ENCODE measurements around the gene CDC27. TPM values are rescaled to one million over a fixed set of nuclear protein-coding genes. Genes with fewer than 3 reads are reported as not detected.
A peak's percentile ranks its signal among the peaks of the same experiment; 100 is the strongest.

CDC27 gene
- total and polyA plus RNA-seq, 2 of the 4 experiments (the other 2 are of a cell fraction): 47.7 to 190 TPM

DNA sequence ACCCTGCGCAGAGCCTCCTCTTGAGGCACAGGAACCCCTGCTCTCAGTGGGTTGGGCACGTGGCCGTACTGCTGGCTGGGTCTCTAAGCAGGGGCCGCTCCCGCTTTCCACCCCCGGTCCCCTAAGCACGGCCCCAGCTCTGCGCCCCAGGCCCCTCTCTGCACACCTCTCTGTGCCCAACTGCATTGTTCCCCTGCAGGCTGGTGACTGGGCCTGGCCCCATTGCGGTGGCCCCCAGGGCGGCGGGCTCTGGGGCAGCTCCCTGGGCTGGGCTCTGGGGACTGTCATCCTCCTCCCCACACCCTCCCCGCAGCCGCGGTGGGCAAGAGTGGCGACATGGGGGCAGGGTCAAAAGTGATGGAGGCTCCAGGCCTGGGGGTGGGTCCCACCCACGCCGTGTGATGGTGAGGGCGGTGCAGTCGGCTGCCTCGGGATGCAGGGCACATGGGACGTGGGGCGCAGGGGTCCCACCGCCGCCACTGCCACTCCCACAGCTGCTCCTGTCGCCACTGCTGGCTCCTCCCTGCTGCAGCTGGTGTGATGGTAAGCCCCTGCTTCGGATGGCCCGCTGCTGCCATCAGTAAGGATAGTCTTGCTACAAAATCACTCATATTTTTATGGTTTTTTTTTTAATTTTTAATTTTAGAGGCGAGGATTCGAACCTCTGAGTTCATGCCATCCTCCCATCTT is 49.4 kb upstream of the CDC27 start:
- dilution Hi-C loops (cut with HindIII; ENCODE audit: low sequenced_read_pairs, unreplicated experiment): no loop called here
- CTCF ChIA-PET: no interaction called here

More for the DNA sequence above, 49.4 kb upstream of the CDC27 start:
- in situ Hi-C loops (cut with MboI; ENCODE audit: low sequenced_read_pairs) (no loop called here), intact Hi-C loops (cut with micrococcal nuclease) (no loop called here)
- peak overlapping the region in 1 of 2 experiments; percentile 89; a peak in 1 of 4 replicates for H4K8ac ChIP-seq (ENCODE audit: low read depth in 2 of 2, low read length in 2 of 2)
- H2AFZ ChIP-seq (replicated peaks; ENCODE audit: low read length, poor library complexity): no peak overlapping the region
- H3K56ac ChIP-seq (ENCODE audit: extremely low read depth, insufficient read depth, low read length): no peak overlapping the region
- no peak for TF ChIP-seq SMC3 (IDR thresholded peaks at IDR 0.05; ENCODE audit: low read depth, low read length)
- TF ChIP-seq POLR2A (IDR thresholded peaks at IDR 0.05; ENCODE audit: low read depth, low read length): no peak
- TF ChIP-seq CHD1 (IDR thresholded peaks at IDR 0.05; ENCODE audit: low read depth, low read length): no peak
- no peak for TF ChIP-seq BHLHE40 (IDR thresholded peaks at IDR 0.05; ENCODE audit: low read depth, low read length)
- TF ChIP-seq, protein P1, sequence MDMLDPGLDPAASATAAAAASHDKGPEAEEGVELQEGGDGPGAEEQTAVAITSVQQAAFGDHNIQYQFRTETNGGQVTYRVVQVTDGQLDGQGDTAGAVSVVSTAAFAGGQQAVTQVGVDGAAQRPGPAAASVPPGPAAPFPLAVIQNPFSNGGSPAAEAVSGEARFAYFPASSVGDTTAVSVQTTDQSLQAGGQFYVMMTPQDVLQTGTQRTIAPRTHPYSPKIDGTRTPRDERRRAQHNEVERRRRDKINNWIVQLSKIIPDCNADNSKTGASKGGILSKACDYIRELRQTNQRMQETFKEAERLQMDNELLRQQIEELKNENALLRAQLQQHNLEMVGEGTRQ (IDR thresholded peaks at IDR 0.05; ENCODE audit: low read depth, low read length): no peak
- TF ChIP-seq FOS (IDR thresholded peaks at IDR 0.05; ENCODE audit: low read depth, low read length): no peak
- TF ChIP-seq NFE2L2 (IDR thresholded peaks at IDR 0.05; ENCODE audit: low read depth, low read length): no peak
- no peak for TF ChIP-seq MAFK (IDR thresholded peaks at IDR 0.05; ENCODE audit: low read depth, low read length)
- TF ChIP-seq RCOR1 (IDR thresholded peaks at IDR 0.05; ENCODE audit: insufficient replicate concordance, low read length): no peak
- no peak for TF ChIP-seq MAZ (IDR thresholded peaks at IDR 0.05; ENCODE audit: borderline replicate concordance, low read depth, low read length)
- TF ChIP-seq, protein P2, sequence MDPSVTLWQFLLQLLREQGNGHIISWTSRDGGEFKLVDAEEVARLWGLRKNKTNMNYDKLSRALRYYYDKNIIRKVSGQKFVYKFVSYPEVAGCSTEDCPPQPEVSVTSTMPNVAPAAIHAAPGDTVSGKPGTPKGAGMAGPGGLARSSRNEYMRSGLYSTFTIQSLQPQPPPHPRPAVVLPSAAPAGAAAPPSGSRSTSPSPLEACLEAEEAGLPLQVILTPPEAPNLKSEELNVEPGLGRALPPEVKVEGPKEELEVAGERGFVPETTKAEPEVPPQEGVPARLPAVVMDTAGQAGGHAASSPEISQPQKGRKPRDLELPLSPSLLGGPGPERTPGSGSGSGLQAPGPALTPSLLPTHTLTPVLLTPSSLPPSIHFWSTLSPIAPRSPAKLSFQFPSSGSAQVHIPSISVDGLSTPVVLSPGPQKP (IDR thresholded peaks at IDR 0.05; ENCODE audit: borderline replicate concordance, low read depth, low read length): no peak
- TF ChIP-seq MXI1 (IDR thresholded peaks at IDR 0.05; ENCODE audit: borderline replicate concordance, low read depth, low read length): no peak
- TF ChIP-seq RAD21 (IDR thresholded peaks at IDR 0.05; ENCODE audit: low read length): no peak
- no peak overlapping the region for H4K5ac ChIP-seq (ENCODE audit: low read depth, low read length)
- H2AK9ac ChIP-seq (replicated peaks; ENCODE audit: low read depth, low read length, poor library complexity): no peak overlapping the region
- no peak for DNase-seq
- no TSS peak for BruUV-seq (replicated peaks)
- no peak for ATAC-seq (ENCODE audit: low read depth)
- H3K4me1 ChIP-seq (ENCODE audit: control insufficient read depth, insufficient read depth, low read length): peaks cover 9% of the 10 kb centered on the region
- peak overlapping the region; percentile 96; the same call in 2 of the 3 replicates for H2BK15ac ChIP-seq (ENCODE audit: low read depth, low read length)
- no peaks in the 10 kb centered on the region; the same call in 1 of the 2 replicates for H3K9me3 ChIP-seq (ENCODE audit: control insufficient read depth, insufficient read depth, low read length)
- no peak overlapping the region for H3K23ac ChIP-seq (ENCODE audit: low read depth, low read length)
- no peak overlapping the region for H3K4me3 ChIP-seq (ENCODE audit: insufficient read depth, low read depth, low read length)
- peak overlapping the region; percentile 97 for H3K4ac ChIP-seq (ENCODE audit: low read depth, low read length)
- H3K9me1 ChIP-seq (ENCODE audit: insufficient read depth, low read length): peaks cover 13% of the 10 kb centered on the region
- POLR2A ChIA-PET (ENCODE audit: unreplicated experiment): no interaction called here
- H3K9ac ChIP-seq (ENCODE audit: low read depth, low read length): no peak overlapping the region
- H4K91ac ChIP-seq (ENCODE audit: insufficient read depth, low read depth, low read length): peak overlapping the region; percentile 39; the same call in 1 of the 2 replicates
- H3K18ac ChIP-seq (ENCODE audit: low read depth, low read length): no peak overlapping the region; the same call in 1 of the 2 replicates
- H2BK20ac ChIP-seq (ENCODE audit: low read depth, low read length): no peak overlapping the region
- 89% methylated on average over 5 of the region's 29 CpGs; no CpG with 5 or more reads in 1 of the 2 experiments for WGBS, 2 experiments (ENCODE audit: extremely low coverage in 2 of 2, insufficient read length in 1 of 2)
- no peaks in the 10 kb centered on the region for H3K79me1 ChIP-seq (ENCODE audit: low read depth in 1 of 2, low read length in 2 of 2)
- H2BK5ac ChIP-seq (ENCODE audit: low read depth, low read length, poor library complexity, severe bottlenecking): peak overlapping the region; percentile 31
- H2BK120ac ChIP-seq (ENCODE audit: low read depth, low read length): peak overlapping the region; percentile 3
- no peaks in the 10 kb centered on the region for H4K20me1 ChIP-seq (ENCODE audit: insufficient read depth, low read length)
- no peak overlapping the region for H3K4me2 ChIP-seq (ENCODE audit: low read depth, low read length)
- no peaks in the 10 kb centered on the region for H3K36me3 ChIP-seq (ENCODE audit: control insufficient read depth, insufficient read depth, low read length)
- peak overlapping the region; percentile 36; the same call in 1 of the 2 replicates for H2AK5ac ChIP-seq (ENCODE audit: low read depth, low read length)
- no peak overlapping the region for H3K14ac ChIP-seq (replicated peaks; ENCODE audit: low read depth, low read length)
- no peak overlapping the region; the same call in 1 of the 2 replicates for H3K27ac ChIP-seq (ENCODE audit: insufficient read depth, low read length)
- H3K27me3 ChIP-seq (ENCODE audit: control insufficient read depth, insufficient read depth, low read length): no peaks in the 10 kb centered on the region
